Measurements from ENCODE around the gene DOK1.

DNA sequence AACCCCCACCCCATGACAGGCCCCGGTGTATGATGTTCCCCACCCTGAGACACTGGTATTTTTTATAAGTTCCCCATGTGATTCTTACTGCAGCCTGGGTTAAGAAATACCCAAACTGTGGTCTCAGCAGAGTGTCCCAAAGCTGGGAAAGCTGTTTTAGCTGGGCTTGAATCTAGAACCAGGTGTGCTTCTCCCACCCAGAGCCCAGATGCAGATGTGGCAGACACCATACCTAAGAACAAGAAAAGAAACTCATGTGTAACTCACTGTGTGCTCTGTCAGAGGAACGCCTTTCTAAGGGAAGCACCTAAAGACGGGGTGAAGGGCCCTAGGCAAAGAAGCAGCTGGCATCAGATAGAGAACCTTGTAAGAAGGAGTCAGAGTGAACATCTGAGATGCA, 23.9 kb downstream of the DOK1 start:
- TF ChIP-seq POLR2A (IDR thresholded peaks at IDR 0.05) (no peak), EP300 (IDR thresholded peaks at IDR 0.05) (no peak)
- TF ChIP-seq, protein P1, sequence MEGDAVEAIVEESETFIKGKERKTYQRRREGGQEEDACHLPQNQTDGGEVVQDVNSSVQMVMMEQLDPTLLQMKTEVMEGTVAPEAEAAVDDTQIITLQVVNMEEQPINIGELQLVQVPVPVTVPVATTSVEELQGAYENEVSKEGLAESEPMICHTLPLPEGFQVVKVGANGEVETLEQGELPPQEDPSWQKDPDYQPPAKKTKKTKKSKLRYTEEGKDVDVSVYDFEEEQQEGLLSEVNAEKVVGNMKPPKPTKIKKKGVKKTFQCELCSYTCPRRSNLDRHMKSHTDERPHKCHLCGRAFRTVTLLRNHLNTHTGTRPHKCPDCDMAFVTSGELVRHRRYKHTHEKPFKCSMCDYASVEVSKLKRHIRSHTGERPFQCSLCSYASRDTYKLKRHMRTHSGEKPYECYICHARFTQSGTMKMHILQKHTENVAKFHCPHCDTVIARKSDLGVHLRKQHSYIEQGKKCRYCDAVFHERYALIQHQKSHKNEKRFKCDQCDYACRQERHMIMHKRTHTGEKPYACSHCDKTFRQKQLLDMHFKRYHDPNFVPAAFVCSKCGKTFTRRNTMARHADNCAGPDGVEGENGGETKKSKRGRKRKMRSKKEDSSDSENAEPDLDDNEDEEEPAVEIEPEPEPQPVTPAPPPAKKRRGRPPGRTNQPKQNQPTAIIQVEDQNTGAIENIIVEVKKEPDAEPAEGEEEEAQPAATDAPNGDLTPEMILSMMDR (IDR thresholded peaks at IDR 0.05) = no peak
